Lower leg skin (tissue), 3 donors: ENCODE results near the gene DHRS9.
A peak's percentile ranks its signal among the peaks of the same experiment; 100 is the strongest.

ENCODE experiments used
- POLR2A ChIP-seq, 2 donors: fragments of 450-650 bp; IDR thresholded peaks; one replicate each; pipeline ENCODE4 v1.6.1; 2016 to 2017; ENCODE audit warnings: antibody characterized with exemption in 2 of 2, mild to moderate bottlenecking in 1 of 2, moderate library complexity in 1 of 2
- TF ChIP-seq, protein P1 (sequence below), 3 donors: fragments of 450-650 bp; IDR thresholded peaks; one replicate each; pipeline ENCODE4 v1.5.1; 2016; ENCODE audit warnings: antibody characterized with exemption in 3 of 3, mild to moderate bottlenecking in 3 of 3, moderate library complexity in 2 of 3

DNA sequence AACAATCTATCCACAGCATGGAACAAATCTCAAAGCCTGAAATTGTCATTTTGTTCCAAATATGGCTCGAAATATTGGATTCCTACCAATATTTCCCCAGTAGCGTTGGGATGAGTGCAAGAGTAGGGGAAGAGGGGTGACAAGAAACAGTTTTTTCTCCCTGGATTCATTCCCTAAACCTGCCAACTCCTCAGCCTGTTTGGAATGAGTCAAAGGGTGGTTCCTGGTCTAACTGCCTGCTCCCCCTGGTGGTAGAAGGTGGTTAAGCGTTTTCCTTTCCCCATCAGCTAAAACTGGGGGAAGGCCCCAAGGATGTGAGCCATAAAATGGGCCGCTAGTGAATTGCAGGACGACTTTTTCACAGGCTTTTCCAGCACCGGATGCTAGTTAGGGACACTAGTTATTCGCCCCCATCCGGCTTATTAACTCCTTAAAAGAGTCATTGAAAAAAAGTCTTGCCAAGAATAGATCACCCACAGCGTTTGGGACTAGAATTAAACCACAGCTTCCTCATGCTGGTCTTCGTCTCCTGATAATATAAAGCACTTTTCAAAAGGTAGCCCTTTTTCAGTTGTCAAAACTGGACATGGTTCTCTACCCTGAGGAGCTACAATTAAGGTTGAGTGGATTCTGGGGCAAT is 72.5 kb downstream of the DHRS9 start:
- no peak for TF ChIP-seq POLR2A (IDR thresholded peaks at IDR 0.05)
- TF ChIP-seq, protein P1, sequence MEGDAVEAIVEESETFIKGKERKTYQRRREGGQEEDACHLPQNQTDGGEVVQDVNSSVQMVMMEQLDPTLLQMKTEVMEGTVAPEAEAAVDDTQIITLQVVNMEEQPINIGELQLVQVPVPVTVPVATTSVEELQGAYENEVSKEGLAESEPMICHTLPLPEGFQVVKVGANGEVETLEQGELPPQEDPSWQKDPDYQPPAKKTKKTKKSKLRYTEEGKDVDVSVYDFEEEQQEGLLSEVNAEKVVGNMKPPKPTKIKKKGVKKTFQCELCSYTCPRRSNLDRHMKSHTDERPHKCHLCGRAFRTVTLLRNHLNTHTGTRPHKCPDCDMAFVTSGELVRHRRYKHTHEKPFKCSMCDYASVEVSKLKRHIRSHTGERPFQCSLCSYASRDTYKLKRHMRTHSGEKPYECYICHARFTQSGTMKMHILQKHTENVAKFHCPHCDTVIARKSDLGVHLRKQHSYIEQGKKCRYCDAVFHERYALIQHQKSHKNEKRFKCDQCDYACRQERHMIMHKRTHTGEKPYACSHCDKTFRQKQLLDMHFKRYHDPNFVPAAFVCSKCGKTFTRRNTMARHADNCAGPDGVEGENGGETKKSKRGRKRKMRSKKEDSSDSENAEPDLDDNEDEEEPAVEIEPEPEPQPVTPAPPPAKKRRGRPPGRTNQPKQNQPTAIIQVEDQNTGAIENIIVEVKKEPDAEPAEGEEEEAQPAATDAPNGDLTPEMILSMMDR (IDR thresholded peaks at IDR 0.05) = peak in 1 of 3 donors; percentile 49
